ENCODE results near the gene ARID2.

The ARID2 gene

DNA sequence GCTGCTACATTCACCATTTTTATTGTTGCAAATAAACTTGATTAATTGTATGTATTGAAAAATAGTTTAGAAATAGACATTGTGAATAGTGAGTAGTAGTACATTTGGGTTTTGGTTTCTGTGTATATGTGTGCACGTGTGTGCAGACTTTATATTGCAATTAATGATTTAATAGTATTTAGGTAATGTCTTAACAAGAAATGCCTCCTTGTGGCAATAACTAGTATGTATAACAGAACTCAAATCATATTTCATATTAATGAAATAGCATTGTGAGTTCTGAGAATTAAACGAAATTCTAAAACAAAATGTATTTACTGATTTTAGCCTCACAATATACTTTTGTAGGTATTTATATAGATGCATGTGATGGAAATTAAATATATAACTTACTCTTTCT, 160.8 kb downstream of the ARID2 start:
- TF ChIP-seq, protein P1, sequence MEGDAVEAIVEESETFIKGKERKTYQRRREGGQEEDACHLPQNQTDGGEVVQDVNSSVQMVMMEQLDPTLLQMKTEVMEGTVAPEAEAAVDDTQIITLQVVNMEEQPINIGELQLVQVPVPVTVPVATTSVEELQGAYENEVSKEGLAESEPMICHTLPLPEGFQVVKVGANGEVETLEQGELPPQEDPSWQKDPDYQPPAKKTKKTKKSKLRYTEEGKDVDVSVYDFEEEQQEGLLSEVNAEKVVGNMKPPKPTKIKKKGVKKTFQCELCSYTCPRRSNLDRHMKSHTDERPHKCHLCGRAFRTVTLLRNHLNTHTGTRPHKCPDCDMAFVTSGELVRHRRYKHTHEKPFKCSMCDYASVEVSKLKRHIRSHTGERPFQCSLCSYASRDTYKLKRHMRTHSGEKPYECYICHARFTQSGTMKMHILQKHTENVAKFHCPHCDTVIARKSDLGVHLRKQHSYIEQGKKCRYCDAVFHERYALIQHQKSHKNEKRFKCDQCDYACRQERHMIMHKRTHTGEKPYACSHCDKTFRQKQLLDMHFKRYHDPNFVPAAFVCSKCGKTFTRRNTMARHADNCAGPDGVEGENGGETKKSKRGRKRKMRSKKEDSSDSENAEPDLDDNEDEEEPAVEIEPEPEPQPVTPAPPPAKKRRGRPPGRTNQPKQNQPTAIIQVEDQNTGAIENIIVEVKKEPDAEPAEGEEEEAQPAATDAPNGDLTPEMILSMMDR (IDR thresholded peaks at IDR 0.05) = peak; percentile 54

DNA sequence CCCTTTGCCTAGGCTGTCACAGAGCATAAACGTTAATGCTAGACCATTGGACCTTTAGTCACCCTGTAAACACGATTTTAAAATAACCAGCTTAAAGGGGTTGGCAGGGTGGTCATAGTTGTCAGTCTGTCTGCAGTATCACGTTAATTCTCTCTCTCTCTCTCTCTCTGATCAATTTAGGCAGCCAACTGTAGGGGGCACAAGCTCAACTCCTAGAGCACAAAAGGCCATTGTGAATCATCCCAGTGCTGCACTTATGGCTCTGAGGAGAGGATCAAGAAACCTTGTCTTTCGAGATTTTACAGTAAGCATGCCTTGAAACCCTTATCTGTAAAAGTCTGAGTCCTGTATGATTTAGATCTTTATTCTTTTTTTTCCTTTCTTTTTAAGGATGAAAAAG, 163.7 kb downstream of the ARID2 start:
- TF ChIP-seq, protein P1 (IDR thresholded peaks at IDR 0.05) = no peak

DNA sequence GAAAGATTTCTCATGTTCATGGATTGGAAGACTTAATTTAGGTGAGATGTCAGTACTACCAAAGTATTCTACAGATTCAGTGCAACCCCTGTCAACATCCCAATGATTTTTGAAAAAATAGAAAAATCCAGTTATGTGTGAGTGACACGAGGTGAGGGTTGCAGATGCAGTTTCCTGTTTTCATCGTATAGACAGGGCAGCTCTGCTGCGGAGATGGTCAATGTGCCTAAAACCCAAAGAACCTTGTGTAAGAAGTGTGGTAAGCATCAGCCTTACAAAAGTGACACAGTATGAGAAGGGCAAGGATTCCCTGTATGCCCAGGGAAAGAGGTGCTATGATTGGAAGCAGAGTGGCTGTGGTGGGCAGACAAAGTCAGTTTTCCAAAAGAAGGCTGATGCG, 166.5 kb downstream of the ARID2 start:
- TF ChIP-seq, protein P1 (IDR thresholded peaks at IDR 0.05) = no peak

DNA sequence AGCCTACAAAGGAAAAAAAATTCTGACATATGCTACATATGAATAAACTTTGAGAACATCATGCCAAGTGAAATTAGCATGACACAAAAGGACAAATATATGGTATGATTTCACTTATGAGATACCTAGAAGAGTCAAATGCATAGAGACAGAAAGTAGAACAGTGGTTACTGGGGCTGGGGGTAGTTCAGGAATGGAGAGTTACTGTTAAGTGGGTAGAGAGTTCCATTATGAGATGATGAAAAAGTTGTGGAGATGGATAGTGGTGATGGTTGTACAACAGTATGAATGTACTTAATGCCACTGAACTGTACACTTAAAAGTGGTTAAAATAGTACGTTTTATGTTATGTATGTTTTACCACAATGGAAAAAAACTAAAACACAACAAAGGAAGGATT, 168.6 kb downstream of the ARID2 start:
- TF ChIP-seq, protein P1 (IDR thresholded peaks at IDR 0.05) = no peak

DNA sequence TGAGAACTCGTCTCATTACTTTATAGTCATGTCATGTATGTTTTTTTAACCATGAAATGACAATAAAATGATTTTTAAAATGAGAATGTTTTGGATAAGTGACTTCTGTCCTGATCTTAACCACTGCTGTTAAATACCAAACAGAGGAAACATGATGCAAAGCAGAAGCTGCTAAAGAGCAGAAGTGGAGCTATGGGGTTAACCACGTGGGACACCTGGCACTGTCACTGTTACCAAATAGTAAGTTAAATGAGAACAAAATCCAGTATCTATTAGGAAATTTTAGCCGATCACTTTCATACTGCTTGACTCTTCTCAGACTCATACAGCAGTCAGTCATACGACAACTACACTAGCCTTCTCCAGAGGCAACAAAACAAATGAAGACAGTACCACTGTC, 178.4 kb downstream of the ARID2 start:
- TF ChIP-seq, protein P1 (IDR thresholded peaks at IDR 0.05) = no peak

DNA sequence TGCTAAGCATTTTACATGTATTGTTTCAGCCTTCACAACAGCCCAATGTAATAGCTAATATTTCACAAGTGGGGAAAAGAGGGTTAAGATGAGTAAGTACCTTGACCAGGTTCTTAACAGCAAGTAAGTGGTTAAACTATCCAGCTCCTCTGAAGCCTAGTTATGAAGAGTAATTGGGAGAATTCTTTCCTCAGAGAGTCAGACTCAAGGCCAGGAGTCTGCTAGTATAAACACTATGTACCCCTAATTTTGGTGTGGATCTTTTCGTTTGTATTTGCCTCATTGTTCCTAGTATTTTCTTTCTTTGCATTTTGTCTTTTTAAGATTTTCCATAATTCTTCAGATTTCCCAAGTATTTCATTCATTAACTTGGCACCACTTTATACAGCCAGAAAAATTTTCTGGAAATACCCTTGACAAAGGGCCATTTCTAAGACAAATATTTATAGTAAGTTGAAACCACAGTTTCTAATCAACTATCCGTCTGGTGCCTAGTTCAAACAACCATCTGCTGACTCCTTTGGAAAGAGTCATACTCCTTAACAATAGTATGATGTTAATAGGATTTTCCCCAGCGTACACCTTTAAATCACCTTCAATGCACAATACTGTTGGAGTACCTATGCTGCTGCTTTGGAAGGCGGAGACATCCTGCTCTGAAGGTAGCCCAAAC, 179.7 kb downstream of the ARID2 start:
- TF ChIP-seq, protein P1 (IDR thresholded peaks at IDR 0.05) = no peak

DNA sequence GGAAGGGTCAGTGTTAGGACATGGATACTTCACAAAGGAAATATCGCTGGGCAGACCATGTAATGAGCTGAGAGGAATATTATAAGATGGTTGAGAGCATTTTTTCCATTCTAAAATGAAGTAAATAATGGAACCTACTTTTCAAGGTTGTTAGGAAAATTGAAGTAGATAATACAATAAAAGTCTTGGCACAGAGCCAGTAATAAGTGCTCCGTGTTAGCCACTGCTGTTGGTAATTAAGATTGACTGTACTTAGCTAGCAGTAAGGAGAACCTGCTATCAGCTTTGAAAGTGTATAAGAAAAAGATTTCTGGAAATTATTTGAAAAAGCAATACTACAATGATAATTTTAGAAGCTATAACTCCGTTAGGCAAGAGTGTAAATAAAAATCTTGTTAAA, 183.3 kb downstream of the ARID2 start:
- TF ChIP-seq, protein P1 (IDR thresholded peaks at IDR 0.05) = no peak

DNA sequence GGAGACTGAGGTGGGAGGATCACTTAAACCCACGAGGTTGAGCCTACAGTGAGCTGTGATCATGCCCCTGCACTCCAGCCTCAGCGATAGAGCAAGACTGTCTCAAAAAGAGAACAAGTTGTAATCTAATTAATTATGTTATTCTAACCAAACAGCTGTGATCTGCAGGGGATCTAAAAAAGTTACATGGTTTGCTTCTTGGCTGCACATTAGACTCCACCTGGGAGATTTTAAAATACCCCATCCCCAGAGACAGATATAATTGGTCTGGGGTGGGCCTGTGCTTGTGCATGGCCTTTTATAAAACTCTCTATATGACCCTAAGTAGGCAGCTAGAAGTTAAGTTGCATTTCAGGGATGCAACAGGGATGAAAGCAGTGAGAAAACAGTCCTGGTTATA, 184.1 kb downstream of the ARID2 start:
- TF ChIP-seq, protein P1 (IDR thresholded peaks at IDR 0.05) = no peak

Measured in LNCAP (cell line).